Dermis lymphatic vessel endothelial cell (primary cell): Measurements from ENCODE around the gene FGFBP3. TPM values are rescaled to one million over a fixed set of nuclear protein-coding genes. Genes with fewer than 3 reads are reported as not detected.

Source experiments
- total RNA-seq: library from RNA; depleted of rRNA; stranded (reverse); fragments of >200 nt; gene quantifications from 2 replicates; pipeline ENCODE4 v1.2.1, GENCODE V29; 2014

FGFBP3 gene
- 0.33 and 0.43 TPM in 2 replicates for total RNA-seq

GRCh38 chr10:91909117-91909677, at the start of gene FGFBP3:
TSS of gene FGFBP3 (minus strand) at chr10:91909486. CDS start at chr10:91908969, 517 bp downstream.

DNA sequence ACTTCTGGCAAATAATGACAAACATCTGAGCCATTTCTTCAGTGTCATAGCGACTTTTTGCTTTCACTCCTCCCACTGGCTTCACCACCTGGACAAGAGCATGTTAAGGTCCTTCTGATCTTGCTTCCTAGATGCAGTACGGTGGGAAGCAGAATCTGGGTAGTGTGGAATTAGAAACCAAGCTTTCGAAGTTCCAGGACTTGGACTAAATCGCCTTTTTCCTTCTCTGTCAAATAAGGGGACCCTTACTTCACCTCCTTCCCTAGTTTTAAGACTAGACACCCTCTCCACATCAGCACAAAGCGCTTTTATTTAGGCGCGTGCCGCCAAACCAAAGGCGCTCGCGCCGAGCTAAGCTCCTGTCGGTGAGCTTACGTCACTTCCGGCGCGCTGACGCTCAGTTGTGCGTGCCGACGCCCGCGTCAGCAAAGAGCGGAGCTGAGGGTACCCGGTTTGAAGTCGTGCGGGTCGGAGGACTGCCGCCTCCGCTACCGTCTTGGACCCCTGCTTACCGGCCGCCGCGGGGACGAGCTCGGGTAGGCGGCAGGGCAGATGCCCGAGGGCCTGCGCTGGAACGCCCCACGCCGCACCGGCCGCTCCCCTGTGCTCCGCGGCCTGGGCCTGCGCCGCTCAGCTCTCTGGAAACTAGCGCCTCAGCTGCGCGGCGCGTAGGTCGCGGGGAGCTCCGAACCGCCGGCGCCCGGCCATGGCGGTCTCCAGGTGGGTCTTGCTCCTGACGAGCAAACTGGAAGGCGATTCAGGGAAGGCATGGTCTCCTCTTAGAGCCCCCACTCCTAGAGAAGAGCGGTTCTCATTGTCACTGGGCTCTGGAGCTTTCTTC, 14.3 kb upstream of the FGFBP3 start, which contains the start of gene BTAF1:
Gene BTAF1 (plus strand): TSS at position 400 of the 841 bp plus-strand sequence. CDS start 307 bp downstream, at position 707.

Other genes starting within 250 kb of the FGFBP3 start
- 55.4 and 65.6 TPM in 2 replicates for gene TNKS2, start 111.1 kb downstream of the FGFBP3 start, total RNA-seq
- 27.4 and 37.7 TPM in 2 replicates for gene BTAF1, start 14.3 kb upstream of the FGFBP3 start, total RNA-seq